H1 (cell line): Measurements from ENCODE around the gene FAAH. TPM values are rescaled to one million over a fixed set of nuclear protein-coding genes. Genes with fewer than 3 reads are reported as not detected.

ENCODE experiments used
- CTCF ChIA-PET: fragments of 300-600 bp; sonication (Branson Sonifier 250); formaldehyde crosslinking; loops from one replicate; lab custom pipeline; 2021; ENCODE audit not compliant: partially characterized antibody; lab: Charles Lee
- POLR2A ChIA-PET: fragments of 300-600 bp; sonication (Branson Sonifier 250); formaldehyde crosslinking; loops from one replicate; lab custom pipeline; 2021; ENCODE audit warnings: inconsistent platforms; ENCODE audit not compliant: partially characterized antibody; lab: Charles Lee
- DNase-seq, 2 experiments: peaks; one replicate each; pipeline versions ENCODE4 v3.0.0 to v3.0.0-alpha.2; 2010 to 2022; ENCODE audit warnings: low spot score in 2 of 2, low read depth in 1 of 2, mixed read lengths in 1 of 2
- FAIRE-seq: peaks from 2 replicates; lab custom pipeline; 2011; peaks lifted over from hg19 to GRCh38; lab: Jason Lieb, UNC
- H2AFZ ChIP-seq: 2 replicates; pipeline ENCODE4 v1.8.1; 2012; ENCODE audit warnings: low read length, inconsistent platforms
- H2AK5ac ChIP-seq: 2 replicates; pipeline ENCODE4 v1.6.1; 2013; ENCODE audit warnings: low read depth, low read length
- H2BK120ac ChIP-seq: replicated peaks from 2 replicates; pipeline ENCODE3; 2013; ENCODE audit warnings: low read depth, low read length, inconsistent platforms
- H2BK12ac ChIP-seq: 2 replicates; pipeline ENCODE4 v1.6.1; 2013; ENCODE audit warnings: low read depth, low read length
- H2BK15ac ChIP-seq: 2 replicates; pipeline ENCODE4 v1.6.1; 2013; ENCODE audit warnings: low read length
- H2BK20ac ChIP-seq: 2 replicates; pipeline ENCODE4 v1.6.1; 2013; ENCODE audit warnings: low read length
- H2BK5ac ChIP-seq: 2 replicates; pipeline ENCODE4 v1.6.1; 2013; ENCODE audit warnings: low read depth, low read length
- H3K14ac ChIP-seq: 2 replicates; pipeline ENCODE4 v1.6.1; 2013; ENCODE audit warnings: inconsistent platforms; ENCODE audit not compliant: insufficient read length
- H3K18ac ChIP-seq: 2 replicates; pipeline ENCODE4 v1.6.1; 2013; ENCODE audit warnings: low read length; ENCODE audit errors: extremely low read depth
- H3K23ac ChIP-seq: 2 replicates; pipeline ENCODE4 v1.6.1; 2013; ENCODE audit warnings: inconsistent platforms; ENCODE audit not compliant: insufficient read length
- H3K23me2 ChIP-seq: 2 replicates; pipeline ENCODE4 v1.6.1; 2013; ENCODE audit warnings: low read depth, low read length
- H3K27ac ChIP-seq: 2 replicates; pipeline ENCODE4 v1.6.1; 2011; ENCODE audit warnings: low read depth, low read length, inconsistent platforms
- H3K27me3 ChIP-seq, 4 experiments: replicated peaks in 1 of 4; 1 replicate in 1 of 4; 2 replicates in 3 of 4; pipeline versions ENCODE4 v1.6.1 to v1.8.1; 2011 to 2013; ENCODE audit warnings: low read length in 3 of 4, mild to moderate bottlenecking in 3 of 4, inconsistent platforms in 2 of 4, mixed read lengths in 2 of 4, moderate library complexity in 1 of 4; ENCODE audit not compliant: control insufficient read depth in 3 of 4, insufficient read depth in 3 of 4; ENCODE audit errors: extremely low read depth in 1 of 4
- H3K36me3 ChIP-seq, 4 experiments: 2 replicates each; pipeline versions ENCODE4 v1.6.1 to v1.8.1; 2011 to 2013; ENCODE audit warnings: mild to moderate bottlenecking in 4 of 4, low read length in 3 of 4, moderate library complexity in 2 of 4, control low read depth in 1 of 4, inconsistent platforms in 1 of 4; ENCODE audit not compliant: insufficient read depth in 4 of 4, control insufficient read depth in 2 of 4
- H3K4ac ChIP-seq: replicated peaks from 2 replicates; pipeline ENCODE3; 2013; ENCODE audit warnings: low read length, low read depth, mixed read lengths, inconsistent platforms; ENCODE audit not compliant: insufficient read length
- H3K4me1 ChIP-seq, 4 experiments: replicated peaks in 1 of 4; 1 replicate in 1 of 4; 2 replicates in 3 of 4; pipeline versions ENCODE4 v1.6.1 to v1.8.1; 2011 to 2013; ENCODE audit warnings: low read length in 3 of 4, inconsistent platforms in 2 of 4, mixed read lengths in 1 of 4; ENCODE audit not compliant: insufficient read depth in 4 of 4, control insufficient read depth in 3 of 4
- H3K4me2 ChIP-seq, 2 experiments: 2 replicates each; pipeline versions ENCODE4 v1.6.1 to v1.8.1; 2011 to 2013; ENCODE audit warnings: low read depth in 2 of 2, low read length in 2 of 2, control low read depth in 1 of 2, inconsistent platforms in 1 of 2, mild to moderate bottlenecking in 1 of 2; ENCODE audit not compliant: insufficient read depth in 1 of 2
- H3K4me3 ChIP-seq, 4 experiments: fragments of 200-600, 300-600 bp in 1 of 4; sonication (generic), shearing (Covaris generic), sonication (Bioruptor Twin) in 1 of 4; 2 replicates each; pipeline versions ENCODE4 v1.5.1 to v1.8.1; 2011 to 2016; ENCODE audit warnings: low read length in 4 of 4, low read depth in 3 of 4, control low read depth in 2 of 4, inconsistent platforms in 2 of 4, mild to moderate bottlenecking in 2 of 4, mixed read lengths in 1 of 4, moderate library complexity in 1 of 4; ENCODE audit not compliant: insufficient read depth in 2 of 4; ENCODE audit errors: extremely low read depth in 1 of 4
- H3K56ac ChIP-seq: replicated peaks from 2 replicates; pipeline ENCODE3; 2013; ENCODE audit warnings: low read depth, mild to moderate bottlenecking, mixed read lengths, low read length, inconsistent platforms; ENCODE audit not compliant: insufficient read length
- H3K79me1 ChIP-seq: 2 replicates; pipeline ENCODE4 v1.6.1; 2013; ENCODE audit warnings: low read depth, low read length, control low read depth
- H3K79me2 ChIP-seq, 2 experiments: 2 replicates each; pipeline versions ENCODE4 v1.6.1 to v1.8.1; 2012 to 2013; ENCODE audit warnings: low read length in 2 of 2, mild to moderate bottlenecking in 2 of 2, inconsistent platforms in 1 of 2; ENCODE audit not compliant: insufficient read depth in 2 of 2, control insufficient read depth in 1 of 2
- H3K9ac ChIP-seq, 4 experiments: replicated peaks in 1 of 4; 1 replicate in 1 of 4; 2 replicates in 3 of 4; pipeline versions ENCODE4 v1.6.1 to v1.8.1; 2011 to 2013; ENCODE audit warnings: low read depth in 3 of 4, low read length in 3 of 4, control low read depth in 2 of 4, mild to moderate bottlenecking in 2 of 4, moderate library complexity in 2 of 4, inconsistent platforms in 1 of 4; ENCODE audit errors: extremely low read depth in 1 of 4
- H3K9me3 ChIP-seq, 2 experiments: 2 replicates each; pipeline versions ENCODE4 v1.6.1 to v1.8.1; 2012 to 2013; ENCODE audit warnings: mild to moderate bottlenecking in 2 of 2, moderate library complexity in 2 of 2, control low read depth in 1 of 2, inconsistent platforms in 1 of 2, low read depth in 1 of 2, low read length in 1 of 2, mixed read lengths in 1 of 2; ENCODE audit not compliant: insufficient read depth in 2 of 2
- H4K20me1 ChIP-seq, 2 experiments: replicated peaks in 1 of 2; 2 replicates each; pipeline versions ENCODE3 to v1.8.1; 2011 to 2013; ENCODE audit warnings: inconsistent platforms in 2 of 2, low read length in 2 of 2, mild to moderate bottlenecking in 1 of 2; ENCODE audit not compliant: insufficient read depth in 2 of 2, control insufficient read depth in 1 of 2
- H4K5ac ChIP-seq: 2 replicates; pipeline ENCODE4 v1.6.1; 2013; ENCODE audit warnings: low read length, low read depth, mixed read lengths, inconsistent platforms; ENCODE audit not compliant: insufficient read length
- H4K8ac ChIP-seq: 2 replicates; pipeline ENCODE4 v1.8.0; 2013; ENCODE audit warnings: mild to moderate bottlenecking, moderate library complexity, low read length, inconsistent platforms; ENCODE audit not compliant: insufficient read depth; ENCODE audit errors: extremely low read depth
- H4K91ac ChIP-seq: replicated peaks from 2 replicates; pipeline ENCODE3; 2013; ENCODE audit warnings: low read length, mixed read lengths, inconsistent platforms; ENCODE audit not compliant: insufficient read length
- ASH2L ChIP-seq: fragments of 200-600, 300-600 bp; sonication (generic); IDR thresholded peaks from one replicate; pipeline ENCODE4 v1.7.1; 2017; ENCODE audit warnings: low read length
- ATF2 ChIP-seq: IDR thresholded peaks from 2 replicates; pipeline ENCODE4 v1.6.1; 2012; ENCODE audit warnings: low read length, inconsistent platforms
- BACH1 ChIP-seq: IDR thresholded peaks from 2 replicates; pipeline ENCODE4 v1.6.1; 2012; ENCODE audit warnings: low read length, improper control_type of control experiment
- CBX5 ChIP-seq: fragments of 300-800, 300-1000 bp; sonication (generic); IDR thresholded peaks from 2 replicates; pipeline ENCODE4 v1.7.1; 2016; ENCODE audit warnings: antibody characterized with exemption, low read length, low read depth
- POLR2AphosphoS5 ChIP-seq: IDR thresholded peaks from 2 replicates; pipeline ENCODE4 v1.6.1; 2011; ENCODE audit warnings: low read depth, low read length
- RBBP5 ChIP-seq: IDR thresholded peaks from 2 replicates; pipeline ENCODE4 v1.7.1; 2012; ENCODE audit warnings: low read depth, mild to moderate bottlenecking, inconsistent platforms, low read length, moderate library complexity, borderline replicate concordance
- SIN3A ChIP-seq, 2 experiments: IDR thresholded peaks in 1 of 2; conservative IDR thresholded peaks in 1 of 2; 2 replicates each; pipeline ENCODE4 v1.6.1; 2011 to 2012; ENCODE audit warnings: low read length in 2 of 2, improper control_type of control experiment in 1 of 2, low read depth in 1 of 2, mild to moderate bottlenecking in 1 of 2
- SIX5 ChIP-seq: IDR thresholded peaks from 2 replicates; pipeline ENCODE4 v1.6.1; 2011; ENCODE audit warnings: mild to moderate bottlenecking, low read depth, low read length
- SRF ChIP-seq: IDR thresholded peaks from 2 replicates; pipeline ENCODE4 v1.6.1; 2011; ENCODE audit warnings: mild to moderate bottlenecking, low read depth, low read length, moderate library complexity
- TAF1 ChIP-seq: IDR thresholded peaks from 2 replicates; pipeline ENCODE4 v1.6.1; 2011; ENCODE audit warnings: mild to moderate bottlenecking, low read depth, low read length
- YY1 ChIP-seq: IDR thresholded peaks from 2 replicates; pipeline ENCODE4 v1.6.1; 2011; ENCODE audit warnings: low read depth, mild to moderate bottlenecking, low read length
- WGBS, 2 experiments: shearing (Covaris generic) in 1 of 2; methylation state at CpG; one replicate each; pipeline versions ENCODE4 v1.1.6 to v1.1.7; 2013 to 2015; ENCODE audit warnings: low lambda C conversion rate in 2 of 2, mixed read lengths in 2 of 2, inconsistent platforms in 1 of 2, low coverage in 1 of 2, missing lambda C conversion rate in 1 of 2; ENCODE audit not compliant: insufficient replicate concordance in 2 of 2, insufficient coverage in 1 of 2, insufficient read length in 1 of 2; ENCODE audit errors: extremely low coverage in 1 of 2, missing lambda C conversion rate in 1 of 2; 5-methylcytosine and 5-hydroxymethylcytosine counted together
- polyA plus RNA-seq, 7 experiments: library from polyadenylated mRNA; depleted of rRNA in 3 of 7; stranded (reverse) in 5 of 7; unstranded in 2 of 7; fragments of >200 nt in 5 of 7; fragments of 200-250 nt in 2 of 7; gene quantifications; 1 replicate in 5 of 7; 2 replicates in 1 of 7; 4 replicates in 1 of 7; pipeline versions ENCODE4 v1.2.1 to v1.2.3, GENCODE V29; 2011 to 2013; ENCODE audit warnings: missing spikeins in 2 of 7, mixed read lengths in 2 of 7
- total RNA-seq: library from RNA; stranded (reverse); fragmentation: NEBNext Ultra II Directional; extraction: Animal tissue kit (Norgen Biotek cat#: 25700); gene quantifications from 2 replicates; pipeline ENCODE4 v1.2.1, GENCODE V29; 2021

Gene FAAH
- total and polyA plus RNA-seq, 2 of the 8 experiments (the other 6 are each of a cell fraction or from before 2014, with no cell fraction given) = 41.2 to 47.3 TPM

DNA sequence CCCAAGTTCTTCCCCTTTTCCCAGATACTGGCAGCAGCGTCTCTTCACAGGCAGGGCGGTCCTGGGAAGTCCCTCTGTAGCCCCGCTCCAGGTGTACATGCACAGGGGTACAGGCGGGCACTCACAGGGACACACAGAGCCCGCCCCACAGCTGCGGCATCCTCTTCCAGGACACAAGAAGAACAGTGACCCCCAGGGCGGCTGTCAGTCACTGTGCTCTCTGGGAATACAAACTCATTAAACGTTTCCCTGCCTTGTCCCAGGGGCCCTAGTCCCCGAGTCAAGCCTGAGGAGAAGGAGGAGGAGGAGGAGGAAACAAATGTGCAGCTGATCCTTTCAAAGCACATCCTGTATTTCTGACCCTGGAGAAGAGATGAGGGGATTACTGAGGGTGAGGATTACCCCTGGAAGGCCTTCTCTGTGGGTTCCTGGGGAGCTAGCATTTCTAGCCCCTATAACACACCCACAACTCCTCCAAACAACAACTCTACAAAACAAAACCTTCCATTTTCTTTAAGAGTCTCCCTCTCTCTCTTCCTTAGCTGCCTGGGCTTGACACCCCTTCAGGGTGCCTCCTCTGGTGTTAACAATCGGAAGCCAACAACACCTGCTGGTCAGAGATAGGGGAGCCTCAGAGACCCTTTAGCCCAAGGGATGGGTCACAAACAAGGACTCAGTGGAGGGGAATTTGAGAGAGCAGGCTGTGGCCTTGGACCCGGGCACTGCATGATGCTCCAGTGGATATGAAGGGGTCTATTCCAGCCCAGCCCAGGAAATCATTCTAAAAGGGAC is 67.1 kb downstream of the FAAH start:
- Histone ChIP-seq H3K79me2 (no peaks in the 10 kb centered on the region), H3K23me2 (no peaks in the 10 kb centered on the region; the same call in 1 of the 2 replicates), H4K8ac (no peak overlapping the region), H3K36me3 (no peaks in the 10 kb centered on the region), H3K9me3 (no peaks in the 10 kb centered on the region), H3K27me3 (peaks cover 8 to 54% (median 27%) of the 10 kb centered on the region in 4 experiments), H2BK12ac (no peak overlapping the region), H2BK15ac (no peak overlapping the region), H4K20me1 (peaks cover 0 to 6% of the 10 kb centered on the region in 2 experiments), H3K4me3 (no peak overlapping the region), H4K5ac (no peak overlapping the region), H2BK120ac (no peak overlapping the region), H3K79me1 (no peaks in the 10 kb centered on the region), H2BK5ac (no peak overlapping the region), H3K4me1 (peaks cover 0 to 13% (median 6%) of the 10 kb centered on the region in 4 experiments; a peak in 5 of 7 replicates), H3K4me2 (no peak overlapping the region), H3K14ac (no peak overlapping the region), H2AFZ (no peak overlapping the region), H3K56ac (no peak overlapping the region), H3K18ac (no peak overlapping the region), H3K23ac (no peak overlapping the region), H3K27ac (no peak overlapping the region), H2AK5ac (no peak overlapping the region), H2BK20ac (no peak overlapping the region), H3K9ac (no peak overlapping the region), H3K4ac (no peak overlapping the region), H4K91ac (no peak overlapping the region)
- 75% methylated on average over 11 of the region's 11 CpGs; no CpG with 5 or more reads in 1 of the 2 experiments for WGBS, 2 experiments
- POLR2A ChIA-PET = interaction anchor here (1.9 kb wide), 1 partner anchor 9 kb away, joined by 6 read pairs; no protein-coding TSS in a partner anchor
- CTCF ChIA-PET = interaction anchor here (0.7 to 20.4 kb wide), 5 partner anchors 14 to 73 kb away, joined by 3 to 497 read pairs (median 3); no protein-coding TSS in a partner anchor
- FAIRE-seq (no peak), DNase-seq (no peak)
- TF ChIP-seq TAF1 (no peak), BACH1 (no peak), ASH2L (no peak), SIN3A (conservative IDR thresholded peaks at IDR 0.05 in 1 of 2, IDR thresholded peaks at IDR 0.05 in 1 of 2; ENCODE audit: low read depth in 1 of 2, low read length in 2 of 2) (no peak), POLR2AphosphoS5 (no peak), ATF2 (no peak), SIX5 (no peak), SRF (no peak), YY1 (no peak), CBX5 (no peak), RBBP5 (no peak)
